GM12872 (cell line): Measurements from ENCODE around the gene CXCR3.

Source experiments
- CTCF ChIP-seq: IDR thresholded peaks from 3 replicates; pipeline ENCODE4 v1.5.1; 2011; ENCODE audit warnings: low read depth, mild to moderate bottlenecking, low read length, moderate library complexity; ENCODE audit not compliant: insufficient read depth

The CXCR3 gene

GRCh38 chrX:71622032-71622575 lies 3.8 kb upstream of the CXCR3 start:
- TF ChIP-seq CTCF = no peak

- no peak for TF ChIP-seq CTCF
Observed at GRCh38 chrX:71621603-71622002, 3.3 kb upstream of the CXCR3 start.

- no peak for TF ChIP-seq CTCF
Observed at GRCh38 chrX:71619986-71620385, 1.7 kb upstream of the CXCR3 start.

- TF ChIP-seq CTCF = no peak
Observed at GRCh38 chrX:71619193-71619592, 882 bp upstream of the CXCR3 start.

GRCh38 chrX:71618787-71619186 lies 476 bp upstream of the CXCR3 start:
- TF ChIP-seq CTCF = no peak

- TF ChIP-seq CTCF = no peak
Observed at GRCh38 chrX:71617742-71618141, 569 bp downstream of the CXCR3 start.

GRCh38 chrX:71616672-71617529 lies 1.4 kb downstream of the CXCR3 start:
- no peak for TF ChIP-seq CTCF
